Neural cell (in vitro differentiated cells): ENCODE data around the gene NANOS2. TPM values are rescaled to one million over a fixed set of nuclear protein-coding genes. Genes with fewer than 3 reads are reported as not detected.

ENCODE experiments used
- H2AFZ ChIP-seq: fragments of 200-600, 300-800 bp; sonication (generic), shearing (Covaris generic); 2 replicates; pipeline ENCODE4 v1.6.0; 2014; ENCODE audit warnings: low read depth, mild to moderate bottlenecking, antibody characterized with exemption, low read length, moderate library complexity
- H3F3A ChIP-seq: fragments of 200-600 bp; shearing (Covaris generic); 2 replicates; pipeline ENCODE4 v1.6.1; 2016; ENCODE audit warnings: mild to moderate bottlenecking, moderate library complexity, mixed read lengths, antibody characterized with exemption, low read length; ENCODE audit not compliant: insufficient read depth, poor library complexity, severe bottlenecking
- H3K27ac ChIP-seq: fragments of 200-600, 300-800 bp; sonication (generic), shearing (Covaris generic); 2 replicates; pipeline ENCODE4 v1.5.1; 2014; ENCODE audit warnings: mild to moderate bottlenecking, low read length, moderate library complexity
- H3K27me3 ChIP-seq: fragments of 300-800, 200-600 bp; sonication (generic), shearing (Covaris generic); 2 replicates; pipeline ENCODE4 v1.6.0; 2014; ENCODE audit warnings: mild to moderate bottlenecking, low read depth, low read length, moderate library complexity; ENCODE audit not compliant: insufficient read depth
- H3K36me3 ChIP-seq: fragments of 300-800, 200-600 bp; sonication (generic), shearing (Covaris generic); 2 replicates; pipeline ENCODE4 v1.5.1; 2014; ENCODE audit warnings: mild to moderate bottlenecking, antibody characterized with exemption, low read length, moderate library complexity; ENCODE audit not compliant: insufficient read depth
- H3K4me2 ChIP-seq: fragments of 300-800, 200-600 bp; sonication (generic), shearing (Covaris generic); 2 replicates; pipeline ENCODE4 v1.6.0; 2014; ENCODE audit warnings: mild to moderate bottlenecking, low read length
- H3K4me3 ChIP-seq: fragments of 300-800, 200-600 bp; sonication (generic), shearing (Covaris generic); 2 replicates; pipeline ENCODE4 v1.5.1; 2014; ENCODE audit warnings: mild to moderate bottlenecking, low read length, moderate library complexity
- H3K79me2 ChIP-seq: fragments of 200-600 bp; shearing (Covaris generic); replicated peaks from 2 replicates; pipeline ENCODE4 v1.6.0; 2014; ENCODE audit warnings: mild to moderate bottlenecking, low read length, moderate library complexity; ENCODE audit not compliant: insufficient read depth
- H3K9ac ChIP-seq: fragments of 300-800, 200-600 bp; sonication (generic), shearing (Covaris generic); 2 replicates; pipeline ENCODE4 v1.6.1; 2016; ENCODE audit warnings: mild to moderate bottlenecking, low read length, mixed read lengths
- H3K9me2 ChIP-seq: fragments of 200-600 bp; shearing (Covaris generic); 2 replicates; pipeline ENCODE4 v1.6.1; 2016; ENCODE audit warnings: mild to moderate bottlenecking, low read length, mixed read lengths; ENCODE audit not compliant: insufficient read depth
- H3K9me3 ChIP-seq: fragments of 200-600, 300-800 bp; sonication (generic), shearing (Covaris generic); 2 replicates; pipeline ENCODE4 v1.6.1; 2016; ENCODE audit warnings: mild to moderate bottlenecking, mixed run types, low read length, moderate library complexity, mixed read lengths
- H4K20me1 ChIP-seq: fragments of 200-600 bp; shearing (Covaris generic); 2 replicates; pipeline ENCODE4 v1.6.1; 2016; ENCODE audit warnings: mild to moderate bottlenecking, mixed run types; ENCODE audit not compliant: insufficient read depth
- EP300 ChIP-seq: fragments of 450-650 bp; conservative IDR thresholded peaks from 2 replicates; pipeline ENCODE4 v1.6.1; 2014; ENCODE audit warnings: antibody characterized with exemption, mild to moderate bottlenecking, moderate library complexity; ENCODE audit not compliant: poor library complexity, severe bottlenecking
- EZH2 ChIP-seq: fragments of 200-600, 300-800 bp; shearing (Covaris generic), sonication (generic); IDR thresholded peaks from 2 replicates; pipeline ENCODE4 v1.6.1; 2014; ENCODE audit warnings: antibody characterized with exemption, low read length, borderline replicate concordance, mild to moderate bottlenecking; ENCODE audit not compliant: insufficient read depth, poor library complexity, severe bottlenecking
- MXI1 ChIP-seq: fragments of 450-650 bp; conservative IDR thresholded peaks from 2 replicates; pipeline ENCODE4 v1.6.1; 2014; ENCODE audit warnings: antibody characterized with exemption, mild to moderate bottlenecking; ENCODE audit not compliant: poor library complexity, severe bottlenecking
- POLR2AphosphoS5 ChIP-seq: IDR thresholded peaks from 2 replicates; pipeline ENCODE4 v1.6.1; 2012
- RAD21 ChIP-seq: fragments of 450-650 bp; conservative IDR thresholded peaks from 2 replicates; pipeline ENCODE4 v1.6.1; 2014; ENCODE audit warnings: antibody characterized with exemption, mild to moderate bottlenecking, moderate library complexity
- REST ChIP-seq: IDR thresholded peaks from 2 replicates; pipeline ENCODE4 v1.6.1; 2012; ENCODE audit warnings: borderline replicate concordance
- SMC3 ChIP-seq: fragments of 450-650 bp; conservative IDR thresholded peaks from 2 replicates; pipeline ENCODE4 v1.6.1; 2014; ENCODE audit warnings: antibody characterized with exemption, mild to moderate bottlenecking, moderate library complexity; ENCODE audit not compliant: poor library complexity
- TAF1 ChIP-seq: IDR thresholded peaks from 2 replicates; pipeline ENCODE4 v1.6.1; 2012; ENCODE audit warnings: low read depth
- polyA plus RNA-seq: library from polyadenylated mRNA; depleted of rRNA; stranded (reverse); fragments of >200 nt; gene quantifications from 2 replicates; pipeline ENCODE4 v1.2.3, GENCODE V29; 2014
- TF ChIP-seq, protein P1 (sequence below): fragments of 450-650 bp; IDR thresholded peaks from 2 replicates; pipeline ENCODE4 v1.5.1; 2014; ENCODE audit warnings: antibody characterized with exemption, mild to moderate bottlenecking, moderate library complexity; ENCODE audit not compliant: poor library complexity, severe bottlenecking

Gene NANOS2
- polyA plus RNA-seq, 1 donor from 2014 or later, result 0.64 TPM

- Histone ChIP-seq H3K27ac (peak overlapping the region; percentile 89), H3K79me2 (no peaks in the 10 kb centered on the region), H3K27me3 (no peaks in the 10 kb centered on the region), H2AFZ (peak overlapping the region; percentile 68), H3K9ac (peak overlapping the region; percentile 83), H3K36me3 (no peaks in the 10 kb centered on the region), H3K9me2 (no peaks in the 10 kb centered on the region), H3F3A (no peaks in the 10 kb centered on the region), H4K20me1 (no peaks in the 10 kb centered on the region), H3K4me3 (peak overlapping the region; percentile 84), H3K9me3 (no peaks in the 10 kb centered on the region), H3K4me2 (peak overlapping the region; percentile 78)
- TF ChIP-seq MXI1 (peak; percentile 93), TAF1 (peak; percentile 25), REST (peak; percentile 54), EZH2 (no peak), SMC3 (peak; percentile 57), EP300 (peak; percentile 36), POLR2AphosphoS5 (peak; percentile 93), RAD21 (peak; percentile 56)
- TF ChIP-seq, protein P1, sequence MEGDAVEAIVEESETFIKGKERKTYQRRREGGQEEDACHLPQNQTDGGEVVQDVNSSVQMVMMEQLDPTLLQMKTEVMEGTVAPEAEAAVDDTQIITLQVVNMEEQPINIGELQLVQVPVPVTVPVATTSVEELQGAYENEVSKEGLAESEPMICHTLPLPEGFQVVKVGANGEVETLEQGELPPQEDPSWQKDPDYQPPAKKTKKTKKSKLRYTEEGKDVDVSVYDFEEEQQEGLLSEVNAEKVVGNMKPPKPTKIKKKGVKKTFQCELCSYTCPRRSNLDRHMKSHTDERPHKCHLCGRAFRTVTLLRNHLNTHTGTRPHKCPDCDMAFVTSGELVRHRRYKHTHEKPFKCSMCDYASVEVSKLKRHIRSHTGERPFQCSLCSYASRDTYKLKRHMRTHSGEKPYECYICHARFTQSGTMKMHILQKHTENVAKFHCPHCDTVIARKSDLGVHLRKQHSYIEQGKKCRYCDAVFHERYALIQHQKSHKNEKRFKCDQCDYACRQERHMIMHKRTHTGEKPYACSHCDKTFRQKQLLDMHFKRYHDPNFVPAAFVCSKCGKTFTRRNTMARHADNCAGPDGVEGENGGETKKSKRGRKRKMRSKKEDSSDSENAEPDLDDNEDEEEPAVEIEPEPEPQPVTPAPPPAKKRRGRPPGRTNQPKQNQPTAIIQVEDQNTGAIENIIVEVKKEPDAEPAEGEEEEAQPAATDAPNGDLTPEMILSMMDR, result peak; percentile 58
These were observed 11.6 kb downstream of the NANOS2 start for GRCh38 chr19:45902651-45903625.

DNA sequence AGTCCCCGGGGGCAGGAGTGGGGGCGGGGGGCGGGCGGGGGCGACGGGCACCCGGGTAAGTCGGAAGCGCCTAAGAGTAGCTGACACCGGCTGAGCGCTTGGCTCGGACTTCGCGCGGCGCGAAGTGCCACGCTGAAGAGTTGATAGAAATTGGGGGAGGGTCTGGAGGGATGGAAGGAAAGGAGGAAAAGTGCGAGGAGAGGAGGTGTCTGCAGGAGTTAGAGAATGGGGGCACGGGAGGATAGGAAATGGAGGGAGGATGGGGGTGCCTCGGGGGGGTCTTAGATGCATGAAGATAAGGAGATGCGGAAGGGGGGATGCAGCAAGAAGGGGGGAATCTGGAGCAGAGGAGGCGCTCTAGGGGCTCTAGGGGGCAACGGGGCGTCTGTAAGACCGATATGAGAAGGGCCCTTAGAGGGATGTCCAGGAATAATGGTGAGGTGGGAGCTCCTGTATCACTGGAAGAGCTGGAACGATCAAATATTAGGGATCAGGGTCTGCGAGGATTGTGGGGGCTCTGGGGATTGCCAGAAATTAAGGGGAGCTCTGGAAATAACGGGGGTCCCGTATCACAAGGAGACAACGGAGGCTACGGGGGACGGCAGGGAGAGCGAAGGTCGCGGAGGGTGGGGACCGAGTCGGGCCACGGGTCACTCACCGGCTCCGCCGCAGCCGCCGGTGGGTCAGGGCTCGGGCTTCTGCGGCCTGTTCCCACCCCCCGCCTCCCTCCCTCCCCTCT, 12.5 kb downstream of the NANOS2 start, which contains the start of gene MYPOP:
Gene MYPOP (minus strand): TSS at position 702 of the 739 bp plus-strand sequence. CDS start 840 bp downstream, outside the sequence.
- Histone ChIP-seq H3K27me3 (no peaks in the 10 kb centered on the region), H2AFZ (peak within 1 kb of the TSS; percentile 68), H3K79me2 (no peaks in the 10 kb centered on the region), H3K4me2 (peak within 1 kb of the TSS; percentile 78), H3K4me3 (peak within 1 kb of the TSS; percentile 84), H3K9me3 (no peaks in the 10 kb centered on the region), H3K9ac (peak within 1 kb of the TSS; percentile 83), H3F3A (no peaks in the 10 kb centered on the region), H3K9me2 (no peaks in the 10 kb centered on the region), H3K27ac (peak within 1 kb of the TSS; percentile 89), H4K20me1 (no peaks in the 10 kb centered on the region), H3K36me3 (no peaks in the 10 kb centered on the region)
- TF ChIP-seq SMC3, result no peak
- no peak for TF ChIP-seq MXI1
- no peak for TF ChIP-seq POLR2AphosphoS5
- no peak for TF ChIP-seq EP300
- TF ChIP-seq RAD21, result no peak
- TF ChIP-seq TAF1, result no peak
- no peak for TF ChIP-seq EZH2
- no peak for TF ChIP-seq REST
- TF ChIP-seq, protein P1, result no peak
